HG03060 (cell line): ENCODE measurements around the gene CASP10.
"Not testable (repeated sequence)": the region's sequence is repeated elsewhere in the genome, so short reads cannot be mapped to it uniquely, and the experiment has no call there.

ENCODE experiments used
- ATAC-seq: cut with Tn5 transposase; IDR thresholded peaks from one replicate; pipeline ENCODE4 v1.9.1; 2021; ENCODE audit warnings: low read depth, moderate number of reproducible peaks; ENCODE audit not compliant: unreplicated experiment

CASP10 gene

GRCh38 chr2:201154615-201155399 is 28.1 kb upstream of the CASP10 start:
- no peak for ATAC-seq

GRCh38 chr2:201156036-201156435 is 26.9 kb upstream of the CASP10 start:
- no peak for ATAC-seq

- no peak for ATAC-seq
Measured at GRCh38 chr2:201156640-201157039, 26.3 kb upstream of the CASP10 start.

- peak; percentile 21 for ATAC-seq
Measured at GRCh38 chr2:201157694-201158093, 25.2 kb upstream of the CASP10 start.

GRCh38 chr2:201158111-201158929 is 24.6 kb upstream of the CASP10 start:
- peak; percentile 95 for ATAC-seq

- no peak for ATAC-seq
Measured at GRCh38 chr2:201164166-201164565, 18.8 kb upstream of the CASP10 start.

- no peak for ATAC-seq
Measured at GRCh38 chr2:201167546-201167945, 15.4 kb upstream of the CASP10 start.

GRCh38 chr2:201168496-201168895 is 14.4 kb upstream of the CASP10 start:
- not testable (repeated sequence) for ATAC-seq

- ATAC-seq = no peak
Measured at GRCh38 chr2:201171259-201171814, 11.6 kb upstream of the CASP10 start.

- no peak for ATAC-seq
Measured at GRCh38 chr2:201172279-201172678, 10.7 kb upstream of the CASP10 start.

GRCh38 chr2:201174687-201175086 is 8.3 kb upstream of the CASP10 start:
- no peak for ATAC-seq

- no peak for ATAC-seq
Measured at GRCh38 chr2:201176081-201176481, 6.9 kb upstream of the CASP10 start.

- ATAC-seq = no peak
Measured at GRCh38 chr2:201180010-201180409, 2.9 kb upstream of the CASP10 start.

GRCh38 chr2:201183365-201183727 is 405 bp downstream of the CASP10 start:
- no peak for ATAC-seq

- not testable (repeated sequence) for ATAC-seq
Measured at GRCh38 chr2:201183835-201184234, 894 bp downstream of the CASP10 start.

- not testable (repeated sequence) for ATAC-seq
Measured at GRCh38 chr2:201184248-201184647, 1.3 kb downstream of the CASP10 start.

- ATAC-seq = no peak
Measured at GRCh38 chr2:201185863-201186262, 2.9 kb downstream of the CASP10 start.

GRCh38 chr2:201186982-201187381 is 4.0 kb downstream of the CASP10 start:
- ATAC-seq = no peak

- no peak for ATAC-seq
Measured at GRCh38 chr2:201188449-201188848, 5.5 kb downstream of the CASP10 start.

GRCh38 chr2:201191132-201191875 is 8.4 kb downstream of the CASP10 start:
- no peak for ATAC-seq

- ATAC-seq = peak; percentile 94
Measured at GRCh38 chr2:201194097-201194496, 11.2 kb downstream of the CASP10 start.
